ENCODE data around the gene KAZN.

Gene KAZN

DNA sequence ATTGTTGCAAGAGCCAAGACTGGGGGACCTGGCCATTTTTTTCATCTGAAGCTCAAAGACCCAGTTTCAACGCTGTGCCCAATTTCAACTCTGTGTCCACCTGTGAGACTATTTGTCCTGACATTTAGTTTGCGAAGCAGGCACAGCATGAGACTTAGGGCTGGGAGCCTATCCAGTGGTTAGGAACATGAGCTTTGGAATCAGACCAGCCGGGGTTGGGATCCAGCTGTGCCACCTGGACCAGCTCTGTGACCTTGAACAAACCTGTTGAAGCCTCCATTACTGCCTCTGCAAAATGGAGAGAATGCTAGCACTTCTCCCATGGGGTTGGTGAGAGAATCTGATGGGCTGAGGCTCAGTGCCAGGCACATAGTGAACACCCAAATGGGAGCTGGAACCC lies 348.9 kb downstream of the KAZN start:
- Histone ChIP-seq H3K9me2 (replicated peaks; ENCODE audit: control insufficient read depth, low read length) (no peaks in the 10 kb centered on the region), H3K9me3 (ENCODE audit: control insufficient read depth, insufficient read depth, low read length) (no peaks in the 10 kb centered on the region), H3K27me3 (ENCODE audit: control insufficient read depth, low read length) (no peaks in the 10 kb centered on the region), H3K4me3 (ENCODE audit: low read length) (no peak overlapping the region), H4K20me1 (ENCODE audit: control insufficient read depth, insufficient read depth, low read depth, low read length) (no peaks in the 10 kb centered on the region), H3K79me2 (ENCODE audit: control insufficient read depth, low read length) (no peaks in the 10 kb centered on the region), H3K4me1 (ENCODE audit: control insufficient read depth, low read length) (no peaks in the 10 kb centered on the region), H3K36me3 (ENCODE audit: control insufficient read depth, low read length) (no peaks in the 10 kb centered on the region), H3K4me2 (ENCODE audit: low read length) (no peak overlapping the region), H3K27ac (ENCODE audit: low read depth, low read length) (no peak overlapping the region), H3F3A (ENCODE audit: control insufficient read depth, insufficient read depth) (no peaks in the 10 kb centered on the region)
- no peak for TF ChIP-seq EZH2phosphoT487 (IDR thresholded peaks at IDR 0.05; ENCODE audit: borderline replicate concordance, low read length)
- TF ChIP-seq, protein P1, sequence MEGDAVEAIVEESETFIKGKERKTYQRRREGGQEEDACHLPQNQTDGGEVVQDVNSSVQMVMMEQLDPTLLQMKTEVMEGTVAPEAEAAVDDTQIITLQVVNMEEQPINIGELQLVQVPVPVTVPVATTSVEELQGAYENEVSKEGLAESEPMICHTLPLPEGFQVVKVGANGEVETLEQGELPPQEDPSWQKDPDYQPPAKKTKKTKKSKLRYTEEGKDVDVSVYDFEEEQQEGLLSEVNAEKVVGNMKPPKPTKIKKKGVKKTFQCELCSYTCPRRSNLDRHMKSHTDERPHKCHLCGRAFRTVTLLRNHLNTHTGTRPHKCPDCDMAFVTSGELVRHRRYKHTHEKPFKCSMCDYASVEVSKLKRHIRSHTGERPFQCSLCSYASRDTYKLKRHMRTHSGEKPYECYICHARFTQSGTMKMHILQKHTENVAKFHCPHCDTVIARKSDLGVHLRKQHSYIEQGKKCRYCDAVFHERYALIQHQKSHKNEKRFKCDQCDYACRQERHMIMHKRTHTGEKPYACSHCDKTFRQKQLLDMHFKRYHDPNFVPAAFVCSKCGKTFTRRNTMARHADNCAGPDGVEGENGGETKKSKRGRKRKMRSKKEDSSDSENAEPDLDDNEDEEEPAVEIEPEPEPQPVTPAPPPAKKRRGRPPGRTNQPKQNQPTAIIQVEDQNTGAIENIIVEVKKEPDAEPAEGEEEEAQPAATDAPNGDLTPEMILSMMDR (IDR thresholded peaks at IDR 0.05; ENCODE audit: low read depth, low read length, poor library complexity, severe bottlenecking): no peak

DNA sequence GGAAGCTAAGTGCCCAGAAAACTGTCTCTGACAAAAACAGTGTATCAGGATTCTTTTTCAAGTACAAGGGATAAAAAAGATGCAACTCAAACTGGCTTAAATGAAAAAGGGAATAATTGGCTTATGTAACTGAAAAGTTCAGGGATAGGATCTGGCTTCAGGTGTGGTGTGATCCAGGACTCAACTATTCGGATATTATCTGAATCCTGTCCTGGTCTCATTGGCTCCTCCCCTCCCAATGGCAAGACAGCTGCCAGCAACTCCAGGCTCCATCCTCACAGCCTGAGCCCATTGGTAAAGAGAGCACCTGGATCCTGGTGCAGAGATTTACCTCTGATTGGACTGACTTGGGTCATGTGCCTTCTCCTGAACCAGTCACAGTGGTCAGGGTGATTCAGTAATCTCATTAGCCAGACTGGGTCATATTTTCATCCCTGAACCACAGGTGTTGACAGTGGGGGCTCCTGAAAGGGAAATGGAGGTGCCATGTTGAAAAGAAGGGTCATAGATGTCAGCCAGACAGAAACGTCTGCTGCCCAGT lies 349.7 kb downstream of the KAZN start:
- no peak overlapping the region for H3K27ac ChIP-seq (ENCODE audit: low read depth, low read length)
- no peaks in the 10 kb centered on the region for H3K36me3 ChIP-seq (ENCODE audit: control insufficient read depth, low read length)
- no peaks in the 10 kb centered on the region for H3K27me3 ChIP-seq (ENCODE audit: control insufficient read depth, low read length)
- H3K4me1 ChIP-seq (ENCODE audit: control insufficient read depth, low read length): no peaks in the 10 kb centered on the region
- no peaks in the 10 kb centered on the region for H3K9me2 ChIP-seq (replicated peaks; ENCODE audit: control insufficient read depth, low read length)
- no peak overlapping the region for H3K4me2 ChIP-seq (ENCODE audit: low read length)
- H3K79me2 ChIP-seq (ENCODE audit: control insufficient read depth, low read length): no peaks in the 10 kb centered on the region
- no peaks in the 10 kb centered on the region for H3K9me3 ChIP-seq (ENCODE audit: control insufficient read depth, insufficient read depth, low read length)
- no peaks in the 10 kb centered on the region for H3F3A ChIP-seq (ENCODE audit: control insufficient read depth, insufficient read depth)
- no peak overlapping the region for H3K4me3 ChIP-seq (ENCODE audit: low read length)
- TF ChIP-seq, protein P1 (IDR thresholded peaks at IDR 0.05; ENCODE audit: low read depth, low read length, poor library complexity, severe bottlenecking): no peak
- TF ChIP-seq EZH2phosphoT487 (IDR thresholded peaks at IDR 0.05; ENCODE audit: borderline replicate concordance, low read length): no peak
- H4K20me1 ChIP-seq (ENCODE audit: control insufficient read depth, insufficient read depth, low read depth, low read length): no peaks in the 10 kb centered on the region

DNA sequence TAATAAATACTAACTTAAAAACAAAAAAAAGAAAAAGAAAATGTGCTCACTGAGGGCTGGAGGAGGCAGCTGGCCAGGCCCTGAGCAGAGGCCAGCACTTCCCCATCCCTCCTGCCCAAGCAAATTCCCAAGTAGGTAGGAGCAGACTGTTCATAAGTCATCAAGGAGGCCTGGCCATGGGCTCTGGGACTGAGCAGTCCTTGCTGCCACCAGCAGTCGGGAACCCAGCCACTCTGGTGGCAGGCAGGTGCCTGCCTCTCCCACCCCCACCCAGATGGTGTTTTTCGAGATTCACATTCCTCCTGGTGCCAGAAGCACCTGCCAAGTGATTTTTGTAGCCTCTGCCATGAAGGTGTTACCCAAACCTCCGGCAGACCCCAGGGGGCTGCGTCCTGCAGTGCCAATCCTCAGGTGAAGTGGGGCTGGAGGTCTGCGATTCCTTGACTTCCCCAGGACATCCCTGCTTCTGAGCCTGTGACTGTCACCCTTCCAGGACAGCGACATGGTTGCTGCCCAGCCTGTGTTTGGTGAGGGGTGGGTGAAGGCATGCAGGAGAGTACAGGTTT lies 350.9 kb downstream of the KAZN start:
- H3K4me1 ChIP-seq (ENCODE audit: control insufficient read depth, low read length): no peaks in the 10 kb centered on the region
- no peaks in the 10 kb centered on the region for H3K27me3 ChIP-seq (ENCODE audit: control insufficient read depth, low read length)
- H4K20me1 ChIP-seq (ENCODE audit: control insufficient read depth, insufficient read depth, low read depth, low read length): no peaks in the 10 kb centered on the region
- H3K27ac ChIP-seq (ENCODE audit: low read depth, low read length): no peak overlapping the region
- H3K9me2 ChIP-seq (replicated peaks; ENCODE audit: control insufficient read depth, low read length): no peaks in the 10 kb centered on the region
- no peaks in the 10 kb centered on the region for H3F3A ChIP-seq (ENCODE audit: control insufficient read depth, insufficient read depth)
- no peaks in the 10 kb centered on the region for H3K79me2 ChIP-seq (ENCODE audit: control insufficient read depth, low read length)
- TF ChIP-seq EZH2phosphoT487 (IDR thresholded peaks at IDR 0.05; ENCODE audit: borderline replicate concordance, low read length): no peak
- TF ChIP-seq, protein P1 (IDR thresholded peaks at IDR 0.05; ENCODE audit: low read depth, low read length, poor library complexity, severe bottlenecking): no peak
- H3K36me3 ChIP-seq (ENCODE audit: control insufficient read depth, low read length): no peaks in the 10 kb centered on the region
- no peak overlapping the region for H3K4me3 ChIP-seq (ENCODE audit: low read length)
- H3K4me2 ChIP-seq (ENCODE audit: low read length): no peak overlapping the region
- H3K9me3 ChIP-seq (ENCODE audit: control insufficient read depth, insufficient read depth, low read length): no peaks in the 10 kb centered on the region
